HepG2 (cell line): Measurements from ENCODE around the gene KIF7. TPM values are rescaled to one million over a fixed set of nuclear protein-coding genes. Genes with fewer than 3 reads are reported as not detected.

ENCODE experiments used
- ADNP ChIP-seq: sonication (generic); formaldehyde crosslinking; IDR thresholded peaks from 2 replicates; pipeline ENCODE4 v1.4.0; 2020; ENCODE audit warnings: missing genetic modification reagents
- AKAP8 ChIP-seq: sonication (generic); formaldehyde crosslinking; IDR thresholded peaks from 2 replicates; pipeline ENCODE4 v1.5.1; 2020; ENCODE audit warnings: mild to moderate bottlenecking, missing genetic modification reagents
- ASH2L ChIP-seq: fragments of 300-600, 200-600 bp; sonication (generic); IDR thresholded peaks from 2 replicates; pipeline ENCODE4 v1.7.0; 2017; ENCODE audit warnings: low read depth, mild to moderate bottlenecking, moderate library complexity, mixed read lengths, low read length; ENCODE audit not compliant: insufficient read length
- ATF1 ChIP-seq: IDR thresholded peaks from 2 replicates; pipeline ENCODE4 v1.6.1; 2016; ENCODE audit warnings: mild to moderate bottlenecking, control low read depth
- CSRNP1 ChIP-seq: sonication (generic); formaldehyde crosslinking; IDR thresholded peaks from 2 replicates; pipeline ENCODE4 v1.8.1; 2023; ENCODE audit warnings: mild to moderate bottlenecking, missing genetic modification reagents
- DMTF1 ChIP-seq: sonication (generic); formaldehyde crosslinking; IDR thresholded peaks from 2 replicates; pipeline ENCODE4 v1.4.0; 2020; ENCODE audit warnings: mild to moderate bottlenecking, missing genetic modification reagents
- DRAP1 ChIP-seq: IDR thresholded peaks from 2 replicates; pipeline ENCODE4 v1.6.1; 2016; ENCODE audit warnings: missing genetic modification reagents, missing compliant biosample characterization
- ELF3 ChIP-seq: IDR thresholded peaks from 2 replicates; pipeline ENCODE4 v1.6.1; 2016; ENCODE audit warnings: missing genetic modification reagents, missing compliant biosample characterization
- FOSL2 ChIP-seq: sonication (generic); formaldehyde crosslinking; IDR thresholded peaks from 2 replicates; pipeline ENCODE4 v1.4.0; 2020; ENCODE audit warnings: missing genetic modification reagents
- FOXA3 ChIP-seq: IDR thresholded peaks from 2 replicates; pipeline ENCODE4 v1.6.1; 2016; ENCODE audit warnings: missing genetic modification reagents, missing compliant biosample characterization
- FOXP1 ChIP-seq, 2 experiments: fragments of 450-650 bp in 1 of 2; IDR thresholded peaks; 2 replicates each; pipeline ENCODE4 v1.6.1; 2017 to 2018; ENCODE audit warnings: antibody characterized with exemption in 1 of 2
- NPAS2 ChIP-seq: sonication (generic); formaldehyde crosslinking; IDR thresholded peaks from 2 replicates; pipeline ENCODE4 v1.8.0; 2022; ENCODE audit warnings: mild to moderate bottlenecking, missing genetic modification reagents, borderline replicate concordance
- POLR2AphosphoS2 ChIP-seq: IDR thresholded peaks from 2 replicates; pipeline ENCODE4 v1.6.1; 2011; ENCODE audit warnings: low read depth, low read length, improper control_type of control experiment
- RFX1 ChIP-seq: fragments of 450-650 bp; IDR thresholded peaks from 2 replicates; pipeline ENCODE4 v1.6.1; 2017
- RNF2 ChIP-seq: fragments of 450-650 bp; conservative IDR thresholded peaks from 2 replicates; pipeline ENCODE4 v1.6.1; 2016; ENCODE audit warnings: low read depth
- SAFB2 ChIP-seq: sonication (generic); formaldehyde crosslinking; IDR thresholded peaks from 2 replicates; pipeline ENCODE4 v1.5.1; 2020; ENCODE audit warnings: missing genetic modification reagents, low read depth, mild to moderate bottlenecking, borderline replicate concordance
- SALL1 ChIP-seq: sonication (generic); formaldehyde crosslinking; IDR thresholded peaks from 2 replicates; pipeline ENCODE4 v1.8.0; 2022; ENCODE audit warnings: mild to moderate bottlenecking, missing genetic modification reagents
- SOX13 ChIP-seq, 3 experiments: fragments of 450-650 bp in 1 of 3; sonication (generic) in 1 of 3; formaldehyde crosslinking in 1 of 3; IDR thresholded peaks in 2 of 3; conservative IDR thresholded peaks in 1 of 3; 2 replicates each; pipeline versions ENCODE4 v1.5.0 to v1.6.1; 2016 to 2020; ENCODE audit warnings: antibody characterized with exemption in 1 of 3, mild to moderate bottlenecking in 1 of 3, missing compliant biosample characterization in 1 of 3, missing genetic modification reagents in 1 of 3, moderate library complexity in 1 of 3
- ZBTB38 ChIP-seq: sonication (generic); formaldehyde crosslinking; IDR thresholded peaks from 2 replicates; pipeline ENCODE4 v1.5.1; 2020; ENCODE audit warnings: mild to moderate bottlenecking, missing genetic modification reagents
- ZNF205 ChIP-seq: IDR thresholded peaks from 2 replicates; pipeline ENCODE4 v1.6.1; 2018; ENCODE audit warnings: missing biosample characterization, missing genetic modification reagents
- ZNF335 ChIP-seq: sonication (generic); formaldehyde crosslinking; IDR thresholded peaks from 2 replicates; pipeline ENCODE4 v1.4.0; 2020; ENCODE audit warnings: missing genetic modification reagents
- ZNF484 ChIP-seq: sonication (generic); formaldehyde crosslinking; IDR thresholded peaks from 2 replicates; pipeline ENCODE4 v1.5.1; 2020; ENCODE audit warnings: mild to moderate bottlenecking, low read depth, missing genetic modification reagents, borderline replicate concordance
- ZSCAN29 ChIP-seq: sonication (generic); formaldehyde crosslinking; conservative IDR thresholded peaks from 2 replicates; pipeline ENCODE4 v1.4.0; 2020; ENCODE audit warnings: mild to moderate bottlenecking, missing genetic modification reagents
- polyA plus RNA-seq, 8 experiments: library from polyadenylated mRNA; depleted of rRNA in 3 of 8; stranded (reverse) in 7 of 8; unstranded in 1 of 8; fragments of >200 nt; fragmentation: Illumina TruSeq in 4 of 8; extraction: Trizol in 4 of 8; gene quantifications; 2 replicates each; pipeline versions ENCODE4 v1.2.1 to v1.2.3, GENCODE V29; 2011 to 2016; ENCODE audit warnings: low read depth in 4 of 8, missing spikeins in 1 of 8, mixed read lengths in 1 of 8; ENCODE audit not compliant: insufficient read depth in 1 of 8
- total RNA-seq, 5 experiments: library from RNA; depleted of rRNA; stranded (reverse); fragments of >200 nt; fragmentation: Illumina TruSeq; extraction: Trizol; gene quantifications; 2 replicates each; pipeline ENCODE4 v1.2.3, GENCODE V29; 2016; ENCODE audit warnings: low read depth in 1 of 5
- TF ChIP-seq, protein P1 (sequence below): sonication (generic); formaldehyde crosslinking; IDR thresholded peaks from 2 replicates; pipeline ENCODE4 v1.4.0; 2020; ENCODE audit warnings: missing genetic modification reagents
- TF ChIP-seq, protein P2 (sequence below): IDR thresholded peaks from 2 replicates; pipeline ENCODE4 v1.6.1; 2018; ENCODE audit warnings: missing genetic modification reagents, mild to moderate bottlenecking, missing compliant biosample characterization

The KIF7 gene
- total and polyA plus RNA-seq, 2 of the 13 experiments (the other 11 are each of a cell fraction or from before 2014, with no cell fraction given) = 1.5 to 6.2 TPM

- TF ChIP-seq ASH2L (peak; percentile 61), ATF1 (CRISPR knock-in tag) (peak; percentile 77), FOXP1 (IDR thresholded peaks at IDR 0.05) (no peak), FOXP1 (CRISPR knock-in tag; IDR thresholded peaks at IDR 0.05) (peak; percentile 42; the same call in 1 of the 2 replicates), RNF2 (no peak), NPAS2 (CRISPR knock-in tag) (no peak), ZNF205 (CRISPR knock-in tag) (peak; percentile 98), FOSL2 (CRISPR knock-in tag) (no peak; the same call in 1 of the 2 replicates), RFX1 (no peak), ZNF335 (CRISPR knock-in tag) (no peak), SALL1 (peak; percentile 87), DMTF1 (CRISPR knock-in tag) (no peak), ZBTB38 (CRISPR knock-in tag) (no peak), POLR2AphosphoS2 (no peak), ZNF484 (no peak), ADNP (CRISPR knock-in tag) (no peak), FOXA3 (CRISPR knock-in tag) (peak; percentile 32; the same call in 1 of the 2 replicates), ZSCAN29 (CRISPR knock-in tag) (no peak), ELF3 (CRISPR knock-in tag) (no peak), DRAP1 (CRISPR knock-in tag) (peak; percentile 45; the same call in 1 of the 2 replicates), SAFB2 (no peak), AKAP8 (CRISPR knock-in tag) (no peak), SOX13 (IDR thresholded peaks at IDR 0.05) (no peak), SOX13 (CRISPR knock-in tag; conservative IDR thresholded peaks at IDR 0.05 in 1 of 2, IDR thresholded peaks at IDR 0.05 in 1 of 2) (peak in 1 of 2 experiments; percentile 42; a peak in 1 of 4 replicates), CSRNP1 (no peak)
- TF ChIP-seq, protein P1, sequence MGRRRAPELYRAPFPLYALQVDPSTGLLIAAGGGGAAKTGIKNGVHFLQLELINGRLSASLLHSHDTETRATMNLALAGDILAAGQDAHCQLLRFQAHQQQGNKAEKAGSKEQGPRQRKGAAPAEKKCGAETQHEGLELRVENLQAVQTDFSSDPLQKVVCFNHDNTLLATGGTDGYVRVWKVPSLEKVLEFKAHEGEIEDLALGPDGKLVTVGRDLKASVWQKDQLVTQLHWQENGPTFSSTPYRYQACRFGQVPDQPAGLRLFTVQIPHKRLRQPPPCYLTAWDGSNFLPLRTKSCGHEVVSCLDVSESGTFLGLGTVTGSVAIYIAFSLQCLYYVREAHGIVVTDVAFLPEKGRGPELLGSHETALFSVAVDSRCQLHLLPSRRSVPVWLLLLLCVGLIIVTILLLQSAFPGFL (CRISPR knock-in tag) = no peak
- TF ChIP-seq, protein P2, sequence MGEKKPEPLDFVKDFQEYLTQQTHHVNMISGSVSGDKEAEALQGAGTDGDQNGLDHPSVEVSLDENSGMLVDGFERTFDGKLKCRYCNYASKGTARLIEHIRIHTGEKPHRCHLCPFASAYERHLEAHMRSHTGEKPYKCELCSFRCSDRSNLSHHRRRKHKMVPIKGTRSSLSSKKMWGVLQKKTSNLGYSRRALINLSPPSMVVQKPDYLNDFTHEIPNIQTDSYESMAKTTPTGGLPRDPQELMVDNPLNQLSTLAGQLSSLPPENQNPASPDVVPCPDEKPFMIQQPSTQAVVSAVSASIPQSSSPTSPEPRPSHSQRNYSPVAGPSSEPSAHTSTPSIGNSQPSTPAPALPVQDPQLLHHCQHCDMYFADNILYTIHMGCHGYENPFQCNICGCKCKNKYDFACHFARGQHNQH (CRISPR knock-in tag) = 0 out of 2 replicates have a peak, but pooled peaks have one; percentile 44
Observed at GRCh38 chr15:89680282-89680873, 25.1 kb upstream of the KIF7 start (continued).
